ENCODE data around the gene SEZ6L.

The SEZ6L gene

GRCh38 chr22:26298605-26299310 lies 129.5 kb downstream of the SEZ6L start:
- no peak for DNase-seq (ENCODE audit: low read depth)

- no peak for DNase-seq (ENCODE audit: low read depth)
These were observed 133.5 kb downstream of the SEZ6L start for GRCh38 chr22:26302726-26303125.

DNA sequence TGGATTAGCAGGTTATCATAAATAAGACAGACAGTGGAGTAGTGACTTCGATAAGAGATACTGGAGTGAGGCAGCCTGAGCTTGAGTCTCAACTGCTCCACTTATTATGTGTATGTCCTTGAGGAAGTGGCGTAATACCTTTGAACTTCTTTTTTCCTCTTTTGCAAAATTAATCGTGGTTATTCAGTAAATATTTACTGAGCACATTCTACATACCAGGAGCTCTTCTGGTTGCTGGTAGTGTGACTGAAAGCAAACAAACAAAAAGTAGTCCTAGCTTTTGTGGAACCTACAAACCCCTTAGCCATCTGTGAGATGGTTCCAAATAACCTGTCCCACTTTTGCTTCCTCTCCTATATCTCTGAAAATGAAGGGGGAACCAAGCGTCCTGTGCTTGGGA lies 134.2 kb downstream of the SEZ6L start:
- no peak for DNase-seq (ENCODE audit: low read depth)

DNA sequence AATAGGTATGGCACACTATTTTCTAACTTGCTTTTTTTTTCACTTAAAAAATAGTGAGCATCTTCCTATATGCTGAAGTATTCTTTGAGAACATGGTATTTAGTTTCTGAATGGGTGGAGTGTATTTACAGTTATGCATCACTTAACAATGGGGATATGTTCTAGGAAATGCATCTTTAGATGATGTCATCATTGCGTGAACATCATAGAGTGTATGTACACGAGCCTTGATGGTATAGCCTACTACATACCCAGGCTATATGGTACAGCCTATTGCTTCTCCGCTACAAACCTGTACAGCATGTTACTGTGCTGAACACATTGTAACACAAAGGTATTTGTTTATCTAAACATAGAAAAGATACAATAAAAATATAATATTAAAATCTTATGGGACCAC lies 135.5 kb downstream of the SEZ6L start:
- DNase-seq (ENCODE audit: low read depth), result no peak

DNA sequence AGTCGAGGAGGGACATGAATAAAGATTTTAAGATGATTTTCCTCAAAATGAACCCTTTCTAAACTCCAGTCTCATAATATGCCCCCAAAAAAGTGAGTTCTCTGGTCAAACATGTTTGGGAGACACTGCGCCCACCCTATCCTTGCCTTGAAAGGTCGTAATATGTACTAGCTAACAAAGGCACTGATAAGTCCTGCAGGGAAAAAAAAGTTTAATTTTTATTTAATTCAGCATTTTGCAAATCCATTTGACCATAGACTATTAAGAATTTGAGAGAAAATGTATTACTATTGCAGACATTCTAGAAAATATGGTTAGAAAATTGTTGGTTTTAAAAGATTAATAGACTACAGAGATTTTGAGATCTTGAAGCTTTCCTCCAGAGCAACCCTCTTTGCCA lies 139.2 kb downstream of the SEZ6L start:
- no peak for DNase-seq (ENCODE audit: low read depth)

DNA sequence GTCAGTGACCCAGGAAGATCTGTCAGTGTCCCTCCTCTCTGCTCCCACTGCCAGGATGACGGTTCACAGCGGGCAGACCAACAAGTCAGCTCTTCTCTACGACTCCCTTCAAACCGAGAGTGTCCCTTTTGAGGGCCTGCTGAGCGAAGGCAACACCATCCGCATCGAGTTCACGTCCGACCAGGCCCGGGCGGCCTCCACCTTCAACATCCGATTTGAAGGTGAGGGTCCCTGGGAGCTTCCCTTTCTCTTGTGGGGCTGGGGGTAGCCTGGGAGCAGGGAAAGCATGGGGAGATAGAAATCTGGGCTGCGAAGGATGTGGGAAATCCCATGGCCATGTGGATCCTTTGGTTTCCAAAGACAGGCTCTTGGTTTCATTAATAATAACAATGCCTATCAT lies 141.4 kb downstream of the SEZ6L start:
- no peak for DNase-seq (ENCODE audit: low read depth)

DNA sequence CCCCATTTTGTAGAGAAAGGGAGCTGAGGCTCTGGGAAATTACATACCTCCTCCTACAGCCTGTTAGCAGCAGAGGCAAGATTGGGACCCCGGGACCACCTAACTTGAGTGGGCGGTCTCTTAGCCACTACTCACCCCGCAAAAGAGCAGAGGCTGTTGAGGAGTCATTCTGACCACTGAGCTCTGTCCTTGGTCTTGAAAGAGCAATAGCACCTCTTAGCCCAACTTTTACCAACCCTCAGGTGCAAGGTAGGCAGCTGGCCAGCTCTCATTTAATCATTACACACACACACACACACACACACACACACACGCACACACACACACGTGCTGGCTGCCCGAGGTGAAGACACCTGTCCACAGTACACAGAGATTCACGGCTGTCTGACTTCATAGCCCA lies 144.0 kb downstream of the SEZ6L start:
- DNase-seq (ENCODE audit: low read depth), result no peak

DNA sequence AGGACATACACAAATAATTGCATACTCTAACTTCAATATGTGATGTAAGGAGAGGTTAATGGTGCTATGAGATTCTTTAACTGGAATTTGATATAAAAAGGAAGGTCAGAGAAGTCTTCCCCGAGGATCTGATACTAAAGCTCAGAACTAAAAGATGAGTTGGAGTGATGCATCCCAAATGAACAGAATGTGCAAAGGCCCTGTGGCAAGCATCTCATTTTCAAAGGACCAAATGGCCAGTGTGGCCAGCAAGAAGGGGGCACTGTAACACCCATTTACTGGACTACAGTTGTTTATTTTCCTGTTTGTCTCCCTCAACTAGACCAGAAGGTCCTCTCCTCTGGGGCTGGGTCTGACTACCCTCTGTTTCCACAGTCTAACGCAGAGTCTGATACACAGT lies 144.9 kb downstream of the SEZ6L start:
- DNase-seq (ENCODE audit: low read depth), result no peak

DNA sequence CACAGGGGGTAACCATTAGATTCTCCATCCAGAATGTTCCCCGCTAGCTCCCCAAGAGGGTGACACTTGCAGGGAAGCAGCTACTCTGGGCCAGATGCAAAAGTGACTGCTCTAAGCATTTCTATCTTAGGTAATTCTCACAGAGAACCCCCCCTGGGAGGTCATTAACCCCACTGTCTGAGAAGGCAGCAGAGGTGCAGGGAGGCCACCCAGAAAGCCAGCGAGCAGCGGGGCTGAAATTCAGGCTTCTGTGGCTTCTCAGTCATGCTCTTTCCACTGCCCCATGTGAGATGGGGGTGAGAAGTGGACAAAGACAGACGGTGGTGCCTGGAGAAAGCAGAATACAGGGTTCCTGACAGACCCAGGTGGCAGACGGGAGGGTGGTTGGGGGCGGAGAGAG lies 145.4 kb downstream of the SEZ6L start:
- no peak for DNase-seq (ENCODE audit: low read depth)

GRCh38 chr22:26316732-26317285 lies 147.5 kb downstream of the SEZ6L start:
- no peak for DNase-seq (ENCODE audit: low read depth)

- no peak for DNase-seq (ENCODE audit: low read depth)
These were observed 149.7 kb downstream of the SEZ6L start for GRCh38 chr22:26318975-26319374.

- no peak for DNase-seq (ENCODE audit: low read depth)
These were observed 151.2 kb downstream of the SEZ6L start for GRCh38 chr22:26320447-26320846.

GRCh38 chr22:26321469-26321913 lies 152.2 kb downstream of the SEZ6L start:
- no peak for DNase-seq (ENCODE audit: low read depth)

DNA sequence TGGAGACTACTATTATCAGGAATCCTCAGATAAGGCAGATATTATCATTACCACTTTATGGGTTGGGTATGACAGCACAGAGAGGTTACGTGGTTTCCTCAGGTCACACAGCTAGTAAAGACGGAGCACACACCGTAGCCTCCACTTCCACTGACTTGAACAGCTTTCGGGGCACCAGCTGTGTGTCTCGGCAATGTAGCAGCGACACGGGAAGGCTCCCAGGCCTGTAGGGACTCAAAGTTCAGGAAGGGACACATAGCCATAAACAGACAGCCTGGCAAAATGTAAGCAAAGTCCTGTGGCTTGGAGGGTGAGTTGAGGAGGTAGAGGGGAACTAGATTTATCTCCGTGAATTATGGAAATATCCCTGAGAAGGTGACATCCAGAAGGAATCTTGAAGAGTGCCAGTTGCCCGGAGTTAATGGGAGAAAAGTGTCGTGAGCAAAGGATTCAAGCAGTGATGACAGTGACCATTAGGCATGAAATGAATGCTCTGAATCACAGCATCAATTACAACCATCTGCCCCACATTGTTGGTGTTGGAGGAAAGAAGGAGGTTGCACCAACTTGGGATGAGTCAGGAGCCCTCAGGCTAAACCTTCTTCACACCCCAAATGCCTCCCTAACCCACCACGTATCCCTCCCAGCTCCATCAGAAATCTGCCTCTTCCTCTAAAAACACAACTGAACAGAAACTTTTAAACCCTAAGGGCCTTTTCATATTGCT lies 153.1 kb downstream of the SEZ6L start:
- no peak for DNase-seq (ENCODE audit: low read depth)

DNA sequence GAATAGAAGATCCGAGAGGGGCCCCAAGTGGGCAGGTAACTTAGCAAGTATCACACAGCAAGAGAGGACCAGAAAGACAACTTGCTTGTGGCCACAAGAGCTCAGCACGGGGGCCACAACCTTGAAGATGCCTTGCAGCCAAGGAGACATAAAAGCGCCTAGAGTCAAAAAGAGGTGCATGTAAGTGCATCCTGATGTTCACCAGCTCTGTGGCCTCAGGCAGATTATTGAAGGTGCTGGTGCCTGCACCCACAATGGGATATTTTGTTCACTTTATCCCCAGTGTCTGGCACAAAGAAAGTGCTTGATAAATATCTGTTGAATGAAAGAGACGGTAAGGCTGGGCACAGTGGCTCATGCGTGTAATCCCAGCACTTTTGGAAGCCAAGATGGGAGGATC lies 153.8 kb downstream of the SEZ6L start:
- DNase-seq (ENCODE audit: low read depth), result no peak

GRCh38 chr22:26324150-26324549 lies 154.9 kb downstream of the SEZ6L start:
- no peak for DNase-seq (ENCODE audit: low read depth)

DNA sequence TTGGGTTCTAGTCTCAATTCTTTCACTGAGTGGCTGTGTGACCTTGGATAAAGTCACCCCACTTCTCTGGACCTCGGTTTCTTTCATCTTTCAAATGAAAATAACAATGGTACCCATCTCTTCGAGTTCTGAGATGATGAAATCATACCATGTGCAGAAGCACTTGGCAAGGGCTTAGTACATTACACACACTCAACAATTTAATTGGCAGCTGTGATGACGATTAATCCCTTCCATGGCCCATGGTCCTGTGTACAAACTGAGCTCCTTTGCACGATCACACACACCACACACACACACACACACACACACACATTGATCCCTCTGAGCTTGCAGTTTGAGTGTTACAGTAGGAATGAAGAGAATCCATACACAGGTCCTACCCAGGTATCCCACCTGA lies 156.4 kb downstream of the SEZ6L start:
- no peak for DNase-seq (ENCODE audit: low read depth)

DNA sequence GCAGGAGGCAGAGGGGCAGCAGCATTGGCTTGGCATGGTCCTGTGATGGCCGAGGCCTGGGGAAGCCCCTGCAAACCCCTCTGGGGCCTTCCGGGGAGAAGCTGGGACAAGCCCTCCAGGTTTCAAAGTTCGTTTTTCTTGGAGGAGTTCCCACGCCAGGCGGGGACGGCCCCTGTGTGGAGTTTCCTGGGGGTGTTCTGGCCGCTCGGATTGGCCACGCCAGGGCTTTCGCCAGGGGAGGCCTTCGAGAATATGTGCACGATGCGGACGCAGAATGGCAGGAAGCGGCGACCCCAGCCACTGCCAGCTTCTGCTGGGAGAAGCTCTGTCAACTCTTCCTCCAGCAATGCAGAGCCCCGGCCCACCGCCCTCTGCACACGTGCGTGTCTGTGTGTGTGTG lies 157.5 kb downstream of the SEZ6L start:
- DNase-seq (ENCODE audit: low read depth), result no peak

- DNase-seq (ENCODE audit: low read depth), result no peak
These were observed 158.0 kb downstream of the SEZ6L start for GRCh38 chr22:26327306-26327705.

- DNase-seq (ENCODE audit: low read depth), result no peak
These were observed 159.0 kb downstream of the SEZ6L start for GRCh38 chr22:26328221-26328620.

- peak; percentile 23 for DNase-seq (ENCODE audit: low read depth)
These were observed 161.8 kb downstream of the SEZ6L start for GRCh38 chr22:26330971-26331625.

- no peak for DNase-seq (ENCODE audit: low read depth)
These were observed 164.0 kb downstream of the SEZ6L start for GRCh38 chr22:26333088-26333800.
